Smooth muscle cell (in vitro differentiated cells): ENCODE results near the gene ZFYVE27. TPM values are rescaled to one million over a fixed set of nuclear protein-coding genes. Genes with fewer than 3 reads are reported as not detected.

Experiments used
- DNase-seq: peaks from one replicate; lab custom pipeline; 2025; ENCODE audit not compliant: unreplicated experiment; lab: John Stamatoyannopoulos, UW
- H2AFZ ChIP-seq: fragments of 200-600 bp; sonication (generic); 2 replicates; pipeline ENCODE4 v1.6.0; 2016; ENCODE audit warnings: antibody characterized with exemption, low read depth, mild to moderate bottlenecking
- H3F3A ChIP-seq: fragments of 200-600 bp; sonication (generic); 2 replicates; pipeline ENCODE4 v1.6.0; 2017; ENCODE audit warnings: antibody characterized with exemption, low read depth
- H3K27ac ChIP-seq: fragments of 200-600 bp; sonication (generic); 2 replicates; pipeline ENCODE4 v1.5.1; 2016; ENCODE audit warnings: low read depth, mild to moderate bottlenecking
- H3K27me3 ChIP-seq: fragments of 200-600 bp; sonication (generic); 2 replicates; pipeline ENCODE4 v1.6.1; 2016; ENCODE audit warnings: low read depth, mild to moderate bottlenecking
- H3K36me3 ChIP-seq: fragments of 200-600 bp; sonication (generic); 2 replicates; pipeline ENCODE4 v1.5.1; 2016; ENCODE audit warnings: low read depth
- H3K4me1 ChIP-seq: fragments of 200-600 bp; sonication (generic); 2 replicates; pipeline ENCODE4 v1.5.1; 2016; ENCODE audit warnings: low read depth
- H3K4me2 ChIP-seq: fragments of 200-600 bp; sonication (generic); 2 replicates; pipeline ENCODE4 v1.6.0; 2016; ENCODE audit warnings: mild to moderate bottlenecking
- H3K4me3 ChIP-seq: fragments of 200-600 bp; sonication (generic); 2 replicates; pipeline ENCODE4 v1.5.1; 2016; ENCODE audit warnings: mild to moderate bottlenecking
- H3K79me2 ChIP-seq: fragments of 200-600 bp; sonication (generic); 2 replicates; pipeline ENCODE4 v1.6.0; 2016; ENCODE audit warnings: low read depth, mild to moderate bottlenecking
- H3K9ac ChIP-seq: fragments of 200-600 bp; sonication (generic); 2 replicates; pipeline ENCODE4 v1.6.0; 2016; ENCODE audit warnings: low read depth
- H3K9me3 ChIP-seq: fragments of 200-600 bp; sonication (generic); replicated peaks from 2 replicates; pipeline ENCODE4 v1.5.1; 2016; ENCODE audit warnings: low read depth
- H4K20me1 ChIP-seq: fragments of 200-600 bp; sonication (generic); 2 replicates; pipeline ENCODE4 v1.6.0; 2016; ENCODE audit warnings: low read depth
- CTCF ChIP-seq: fragments of 200-600 bp; sonication (generic); IDR thresholded peaks from 2 replicates; pipeline ENCODE4 v1.5.1; 2017; ENCODE audit warnings: borderline replicate concordance, mild to moderate bottlenecking, antibody characterized with exemption; ENCODE audit not compliant: insufficient read depth, poor library complexity, severe bottlenecking
- WGBS: methylation state at CpG from one replicate; pipeline ENCODE4 v1.1.7; 2016; ENCODE audit warnings: low lambda C conversion rate; 5-methylcytosine and 5-hydroxymethylcytosine counted together
- polyA plus RNA-seq: library from polyadenylated mRNA; unstranded; fragments of >200 nt; fragmentation: Nextera tagmentation; extraction: Ambion mirVana; gene quantifications from 2 replicates; pipeline ENCODE4 v1.2.1, GENCODE V29; 2016
- total RNA-seq: library from RNA; depleted of rRNA; stranded (reverse); fragments of >200 nt; gene quantifications from 2 replicates; pipeline ENCODE4 v1.2.3, GENCODE V29; 2014

Gene ZFYVE27
- total and polyA plus RNA-seq, 2 experiments from 2014 or later = 7.0 to 11.4 TPM

GRCh38 chr10:97805096-97805884, 68.4 kb downstream of the ZFYVE27 start:
- Histone ChIP-seq H3K4me1 (no peaks in the 10 kb centered on the region), H2AFZ (no peak overlapping the region), H3F3A (no peaks in the 10 kb centered on the region), H3K4me2 (no peak overlapping the region), H3K4me3 (no peak overlapping the region), H3K27ac (no peak overlapping the region), H3K27me3 (peaks cover 8% of the 10 kb centered on the region), H3K9me3 (no peaks in the 10 kb centered on the region), H3K9ac (no peak overlapping the region), H3K79me2 (no peaks in the 10 kb centered on the region), H3K36me3 (no peaks in the 10 kb centered on the region), H4K20me1 (no peaks in the 10 kb centered on the region)
- no peak for TF ChIP-seq CTCF
- WGBS = 79% methylated on average over 12 of the region's 12 CpGs
- DNase-seq = no peak

GRCh38 chr10:97805949-97806348, 69.0 kb downstream of the ZFYVE27 start:
- Histone ChIP-seq H3K9ac (no peak overlapping the region), H2AFZ (no peak overlapping the region), H3K4me2 (no peak overlapping the region), H3K79me2 (no peaks in the 10 kb centered on the region), H3K27ac (no peak overlapping the region), H3K27me3 (peaks cover 8% of the 10 kb centered on the region), H3K4me1 (no peaks in the 10 kb centered on the region), H4K20me1 (no peaks in the 10 kb centered on the region), H3F3A (no peaks in the 10 kb centered on the region), H3K9me3 (no peaks in the 10 kb centered on the region), H3K4me3 (no peak overlapping the region), H3K36me3 (no peaks in the 10 kb centered on the region)
- no peak for TF ChIP-seq CTCF
- 89% methylated on average over 6 of the region's 6 CpGs for WGBS
- no peak for DNase-seq

GRCh38 chr10:97810446-97810845, 73.5 kb downstream of the ZFYVE27 start:
- Histone ChIP-seq H3K79me2 (no peaks in the 10 kb centered on the region), H3K9me3 (no peaks in the 10 kb centered on the region), H4K20me1 (no peaks in the 10 kb centered on the region), H3K27me3 (no peaks in the 10 kb centered on the region), H3K36me3 (no peaks in the 10 kb centered on the region), H3K27ac (no peak overlapping the region), H3F3A (no peaks in the 10 kb centered on the region), H3K4me2 (no peak overlapping the region), H2AFZ (no peak overlapping the region), H3K4me1 (no peaks in the 10 kb centered on the region), H3K9ac (no peak overlapping the region), H3K4me3 (no peak overlapping the region)
- TF ChIP-seq CTCF = no peak
- 81% methylated on average over 7 of the region's 7 CpGs for WGBS
- no peak for DNase-seq

Other genes with a start within 250 kb of the ZFYVE27 start
- gene MMS19, start 238.7 kb upstream of the ZFYVE27 start, total RNA-seq = 97.9 and 125 TPM in 2 replicates
- gene MMS19, start 238.7 kb upstream of the ZFYVE27 start, polyA plus RNA-seq = 76.8 and 81.4 TPM in 2 replicates
- gene UBTD1, start 238.2 kb upstream of the ZFYVE27 start, total RNA-seq = 26.5 and 27.1 TPM in 2 replicates
- gene UBTD1, start 238.2 kb upstream of the ZFYVE27 start, polyA plus RNA-seq = 59.9 and 61.5 TPM in 2 replicates
- gene ANKRD2, start 164.3 kb upstream of the ZFYVE27 start, total RNA-seq = not detected in 2 replicates
- 0.30 TPM in 1 of 2 replicates, not detected in the other for gene ANKRD2, start 164.3 kb upstream of the ZFYVE27 start, polyA plus RNA-seq
- not detected in 2 replicates for gene HOGA1, start 152.7 kb upstream of the ZFYVE27 start, total RNA-seq
- 0.10 TPM in 1 of 2 replicates, not detected in the other for gene HOGA1, start 152.7 kb upstream of the ZFYVE27 start, polyA plus RNA-seq
- gene C10orf62, start 147.4 kb upstream of the ZFYVE27 start, total RNA-seq = not detected in 2 replicates
- gene C10orf62, start 147.4 kb upstream of the ZFYVE27 start, polyA plus RNA-seq = not detected in 2 replicates
- gene MORN4, start 103.6 kb upstream of the ZFYVE27 start, total RNA-seq = 2.9 and 9.3 TPM in 2 replicates
- gene MORN4, start 103.6 kb upstream of the ZFYVE27 start, polyA plus RNA-seq = 11.3 and 16.8 TPM in 2 replicates
- gene PI4K2A, start 96.5 kb upstream of the ZFYVE27 start, total RNA-seq = 20.8 and 23.4 TPM in 2 replicates
- gene PI4K2A, start 96.5 kb upstream of the ZFYVE27 start, polyA plus RNA-seq = 20.4 and 21.0 TPM in 2 replicates
- gene AVPI1, start 49.9 kb upstream of the ZFYVE27 start, total RNA-seq = 14.9 and 23.8 TPM in 2 replicates
- 26.9 and 32.5 TPM in 2 replicates for gene AVPI1, start 49.9 kb upstream of the ZFYVE27 start, polyA plus RNA-seq
- 46.3 and 58.4 TPM in 2 replicates for gene MARVELD1, start 23.4 kb upstream of the ZFYVE27 start, total RNA-seq
- gene MARVELD1, start 23.4 kb upstream of the ZFYVE27 start, polyA plus RNA-seq = 95.5 and 132 TPM in 2 replicates
- not detected in 2 replicates for gene SFRP5, start 34.9 kb downstream of the ZFYVE27 start, total RNA-seq
- gene SFRP5, start 34.9 kb downstream of the ZFYVE27 start, polyA plus RNA-seq = 0.11 and 0.12 TPM in 2 replicates
- gene GOLGA7B, start 112.7 kb downstream of the ZFYVE27 start, total RNA-seq = not detected in 2 replicates
- gene GOLGA7B, start 112.7 kb downstream of the ZFYVE27 start, polyA plus RNA-seq = not detected in 2 replicates